ENCODE results near the gene NPAS4.
"Not testable (repeated sequence)": the region's sequence is repeated elsewhere in the genome, so short reads cannot be mapped to it uniquely, and the experiment has no call there.

The NPAS4 gene

DNA sequence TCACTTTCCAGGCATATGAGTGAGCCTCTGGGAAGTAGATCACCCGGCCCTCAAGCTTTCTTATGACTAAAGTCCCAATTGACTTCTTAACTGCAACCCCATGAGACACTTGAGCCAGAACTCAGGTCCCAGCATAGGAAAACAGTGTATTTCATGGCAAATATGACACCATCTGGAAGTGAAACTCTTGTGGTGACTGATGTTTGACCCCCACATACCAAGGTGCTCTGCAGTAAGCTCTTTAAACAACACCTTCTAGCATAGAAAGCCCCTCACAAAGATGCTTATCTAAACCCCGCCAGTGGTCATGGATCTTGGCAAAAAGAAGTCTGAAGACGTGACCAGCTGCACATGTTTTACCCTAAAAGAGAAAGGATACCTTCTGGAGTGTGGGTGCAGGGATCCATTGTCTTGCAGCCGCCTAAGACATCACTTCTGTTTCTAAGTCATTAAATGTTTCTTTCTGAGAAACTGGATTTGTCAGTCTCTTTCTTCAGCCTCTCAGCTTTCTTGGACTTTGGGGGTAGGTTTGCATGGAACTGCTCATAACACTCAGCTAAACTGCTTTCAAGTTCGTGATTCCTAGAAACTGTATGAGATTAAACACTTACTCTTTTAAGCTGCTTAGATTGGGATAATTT is 38.4 kb downstream of the NPAS4 start:
- no peak for DNase-seq

GRCh38 chr11:66462010-66462409 is 41.2 kb downstream of the NPAS4 start:
- no peak for DNase-seq

GRCh38 chr11:66462911-66463310 is 42.1 kb downstream of the NPAS4 start:
- DNase-seq: no peak

- not testable (repeated sequence) for DNase-seq
Measured at GRCh38 chr11:66464116-66464515, 43.3 kb downstream of the NPAS4 start.

GRCh38 chr11:66464916-66465315 is 44.1 kb downstream of the NPAS4 start:
- no peak for DNase-seq

DNA sequence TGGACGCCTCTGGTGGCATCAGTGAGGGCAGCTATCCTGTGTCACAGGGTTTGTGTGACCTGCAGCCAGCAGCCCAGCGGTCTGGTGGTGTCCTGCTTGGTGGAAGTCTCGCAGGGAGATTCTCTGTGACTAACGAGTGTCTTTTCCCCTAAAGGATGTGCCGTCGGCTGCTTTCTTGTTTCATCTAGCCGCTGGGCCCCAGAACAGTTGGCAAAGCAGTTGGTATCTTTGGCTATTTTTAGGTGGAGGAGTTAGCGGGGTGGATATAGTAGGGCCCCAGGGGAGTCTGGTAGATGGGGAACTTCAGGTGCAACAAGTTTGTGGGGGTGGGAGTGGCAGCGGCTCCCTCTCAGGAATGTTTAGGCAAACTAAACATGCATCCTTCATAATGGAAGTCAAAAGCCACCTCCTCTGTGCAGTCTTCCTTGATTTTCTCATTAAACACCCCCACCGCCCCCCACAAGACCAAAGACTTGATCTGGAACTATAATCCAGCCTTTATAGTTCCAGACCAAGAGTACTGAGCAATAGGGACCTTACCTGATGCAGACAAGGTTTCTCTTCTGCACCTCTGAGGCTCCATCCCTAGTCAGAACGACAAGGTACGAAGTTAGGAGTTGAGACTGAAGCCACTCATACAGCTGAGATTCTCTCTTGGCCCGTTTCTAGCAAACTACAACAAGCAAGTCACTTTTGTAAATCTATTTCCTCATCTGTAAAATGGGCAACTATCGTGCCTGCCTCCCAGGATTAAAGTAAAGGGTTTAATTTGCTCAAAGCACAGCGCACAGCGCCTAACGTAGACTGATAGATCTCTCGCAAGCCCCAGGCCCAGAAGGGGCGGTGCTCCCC is 44.8 kb downstream of the NPAS4 start:
- no peak for DNase-seq

GRCh38 chr11:66466225-66467033 is 45.6 kb downstream of the NPAS4 start, which contains the start of gene PELI3:
TSS of gene PELI3 (plus strand) at chr11:66466905. CDS start at chr11:66468129, 1,224 bp downstream.
- peak; percentile 55 for DNase-seq

DNA sequence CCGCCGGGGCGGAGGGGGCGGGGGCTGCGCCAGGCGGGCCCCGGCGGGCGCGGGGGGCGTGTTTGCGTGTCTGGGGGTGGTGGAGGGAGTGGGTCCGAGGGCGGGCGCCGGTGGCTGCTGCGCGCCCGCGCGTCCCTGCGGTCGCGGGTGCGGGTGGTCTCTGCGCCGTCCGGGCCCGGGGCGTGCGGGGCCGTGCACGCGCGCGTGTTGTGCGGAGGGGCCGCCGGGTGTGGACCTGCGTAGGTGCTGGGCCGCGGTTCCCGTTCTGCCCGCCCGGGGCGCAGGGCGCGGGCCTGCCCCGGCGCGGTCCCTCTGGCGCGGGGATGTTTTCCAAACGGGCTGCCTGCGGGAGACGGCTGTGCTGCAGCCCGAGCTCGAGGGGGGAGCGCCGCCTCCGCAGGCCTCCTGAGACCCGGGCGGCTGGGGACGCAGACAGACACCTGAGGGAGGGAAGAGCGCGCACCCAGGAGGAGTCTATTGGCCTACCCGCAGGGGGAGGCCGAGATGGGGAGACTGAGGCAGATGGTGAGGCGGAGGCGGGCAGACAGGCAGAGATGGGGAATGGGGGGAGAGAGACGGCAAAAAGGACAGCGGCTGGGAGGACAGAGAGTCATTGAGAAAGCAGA is 46.3 kb downstream of the NPAS4 start:
- DNase-seq: no peak

- DNase-seq: no peak
Measured at GRCh38 chr11:66467756-66468155, 46.9 kb downstream of the NPAS4 start.

- DNase-seq: no peak
Measured at GRCh38 chr11:66468691-66469090, 47.9 kb downstream of the NPAS4 start.

DNA sequence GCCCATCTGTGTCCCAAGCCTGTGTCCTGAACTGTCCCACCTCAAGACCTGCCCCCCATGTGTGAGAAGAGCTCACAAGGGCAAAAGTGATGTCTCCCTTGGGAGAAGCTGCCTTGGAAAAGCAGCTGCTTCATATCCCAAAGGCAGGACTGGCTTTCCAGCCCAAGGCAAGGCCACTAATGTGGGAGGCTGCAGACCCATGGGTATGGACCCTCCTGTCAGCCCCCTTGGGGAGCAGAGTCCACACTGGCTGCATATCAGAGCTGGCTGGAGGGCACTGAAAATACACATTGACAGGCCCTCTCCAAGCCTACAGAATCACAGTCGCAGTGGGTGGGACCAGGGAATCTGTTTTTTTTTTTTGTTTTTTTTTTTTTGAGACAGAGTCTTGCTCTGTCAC is 48.6 kb downstream of the NPAS4 start:
- no peak for DNase-seq

- DNase-seq: no peak
Measured at GRCh38 chr11:66470015-66470414, 49.2 kb downstream of the NPAS4 start.

GRCh38 chr11:66471142-66471541 is 50.3 kb downstream of the NPAS4 start:
- no peak for DNase-seq

- DNase-seq: no peak
Measured at GRCh38 chr11:66472054-66472453, 51.2 kb downstream of the NPAS4 start.

DNA sequence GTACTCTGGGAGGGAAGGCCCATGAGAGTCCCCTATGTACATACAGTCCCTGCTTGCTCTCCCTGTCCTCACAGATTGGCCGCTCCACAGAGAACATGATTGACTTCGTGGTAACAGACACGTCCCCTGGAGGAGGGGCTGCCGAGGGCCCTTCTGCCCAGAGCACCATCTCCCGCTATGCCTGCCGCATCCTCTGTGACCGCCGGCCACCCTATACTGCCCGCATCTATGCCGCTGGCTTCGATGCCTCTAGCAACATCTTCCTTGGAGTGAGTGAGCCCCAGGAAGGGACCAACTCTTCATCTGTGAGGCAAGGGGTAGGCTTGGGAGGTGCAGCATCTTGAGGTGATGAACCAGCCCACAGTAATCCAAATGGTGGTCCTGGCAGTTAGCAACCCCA is 52.3 kb downstream of the NPAS4 start:
- DNase-seq: no peak

GRCh38 chr11:66473608-66474515 is 53.0 kb downstream of the NPAS4 start:
- no peak for DNase-seq

GRCh38 chr11:66475349-66476172 is 54.7 kb downstream of the NPAS4 start:
- no peak for DNase-seq
